Prostate gland (tissue), 2 donors: ENCODE measurements around the gene PTHLH.

Experiments used
- CTCF ChIP-seq, 4 experiments: fragments of 200-600 bp in 2 of 4; fragments of 450-650 bp in 2 of 4; sonication (generic) in 2 of 4; IDR thresholded peaks; 1 replicate in 3 of 4; 2 replicates in 1 of 4; pipeline ENCODE4 v1.5.1; 2016 to 2019; ENCODE audit warnings: antibody characterized with exemption in 4 of 4, mild to moderate bottlenecking in 2 of 4, moderate library complexity in 2 of 4
- POLR2A ChIP-seq: fragments of 450-650 bp; IDR thresholded peaks from one replicate; pipeline ENCODE4 v1.6.1; 2016; ENCODE audit warnings: antibody characterized with exemption, mild to moderate bottlenecking

- no peak for TF ChIP-seq CTCF (IDR thresholded peaks at IDR 0.05)
- TF ChIP-seq POLR2A: no peak
Observed at GRCh38 chr12:27982951-27983350, 10.4 kb upstream of the PTHLH start.
